Stimulated activated CD8-positive, alpha-beta memory T cell treated with anti-CD3 and anti-CD28 coated beads, Interleukin-7, amount 100 ng/mL, for 24 hours (primary cell): Measurements from ENCODE around the gene ZNF335.
"Not testable (repeated sequence)": the region's sequence is repeated elsewhere in the genome, so short reads cannot be mapped to it uniquely, and the experiment has no call there.

Source experiments
- DNase-seq: peaks from one replicate; pipeline ENCODE4 v3.0.0-alpha.2; 2020; ENCODE audit warnings: low read depth

The ZNF335 gene

DNA sequence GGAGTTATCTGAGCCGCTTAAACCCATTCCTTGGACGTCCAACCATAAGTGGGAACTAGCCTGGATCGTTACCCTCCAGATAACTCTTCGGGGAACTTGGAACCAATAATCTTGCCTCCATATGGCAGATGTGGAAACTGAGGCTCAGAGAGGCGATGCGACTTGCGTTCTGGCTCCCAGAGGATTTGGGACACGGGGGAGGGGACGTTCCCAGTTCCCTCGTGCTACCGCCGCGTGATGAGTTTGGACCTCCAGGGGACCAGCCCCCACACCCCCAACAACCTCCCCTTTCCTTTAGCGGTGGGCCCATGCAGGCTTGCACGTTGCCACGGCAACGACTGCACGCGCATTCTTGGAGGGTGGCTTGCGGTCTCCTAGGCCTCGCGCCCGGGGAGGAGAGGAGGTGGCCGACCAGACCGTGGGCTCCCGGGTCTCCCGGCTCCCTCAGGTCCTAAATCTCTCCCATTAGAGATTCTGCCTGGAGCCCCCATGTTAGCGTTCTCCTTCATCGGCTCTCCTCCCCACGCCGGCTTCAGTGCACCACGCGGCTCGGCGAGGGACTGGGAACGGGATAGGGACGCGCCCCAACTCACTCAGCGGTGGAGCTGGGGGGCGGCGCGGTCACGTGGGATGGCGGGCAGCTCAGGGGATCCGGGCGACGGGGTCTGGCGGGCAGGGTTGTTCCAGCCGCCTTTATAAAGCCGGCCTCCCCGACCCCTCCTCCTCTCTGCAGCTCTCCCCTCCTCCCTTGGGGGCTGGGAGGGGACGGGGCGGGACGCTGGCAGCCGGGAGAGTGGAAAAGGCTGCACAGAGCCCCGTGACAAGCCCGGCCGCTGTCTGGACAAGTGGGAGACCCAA lies 60.3 kb downstream of the ZNF335 start, which contains the start of gene PLTP:
Gene PLTP (minus strand): TSS at position 670 of the 858 bp plus-strand sequence. CDS start 703 bp downstream, outside the sequence.
- no peak for DNase-seq

DNA sequence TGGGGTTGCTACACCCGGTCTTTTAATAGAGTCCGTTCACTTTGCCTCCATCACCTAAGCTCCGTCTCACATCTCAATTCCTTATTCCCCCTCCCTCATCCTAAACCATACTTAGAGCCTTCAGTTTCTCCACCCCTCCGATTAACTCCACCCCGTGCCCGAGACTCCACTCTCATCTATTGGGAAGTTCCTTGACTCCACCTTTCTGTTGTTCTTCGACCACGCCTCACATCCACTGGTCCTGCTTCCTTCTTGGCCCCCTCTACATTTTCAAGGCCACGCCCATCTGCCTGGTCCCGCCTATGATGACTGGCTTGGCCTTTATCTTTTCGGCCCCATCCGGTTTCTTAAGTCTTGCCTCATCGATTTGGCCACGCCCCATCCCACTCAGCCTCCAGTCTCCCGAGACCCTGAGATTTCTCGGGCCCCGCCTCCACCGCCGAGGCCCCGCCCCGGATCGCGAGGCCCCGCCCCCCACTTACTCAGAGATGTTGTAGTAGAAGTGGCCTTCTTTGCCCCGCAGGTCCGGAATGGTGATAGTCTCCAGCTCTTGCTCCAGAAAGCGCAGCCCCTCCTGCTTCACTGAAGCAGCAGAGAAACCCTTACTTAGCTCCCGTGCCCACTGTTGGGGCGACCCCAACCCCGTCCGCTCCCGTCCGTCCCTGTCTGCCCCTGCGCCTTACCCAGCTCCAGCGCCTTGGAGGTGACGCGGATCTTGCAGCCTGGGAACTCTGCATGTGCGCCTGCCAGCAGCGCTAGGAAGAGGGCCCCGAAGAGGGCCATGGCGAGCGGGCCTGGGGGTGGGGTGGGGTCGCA lies 61.1 kb downstream of the ZNF335 start:
- peak; percentile 95 for DNase-seq

DNA sequence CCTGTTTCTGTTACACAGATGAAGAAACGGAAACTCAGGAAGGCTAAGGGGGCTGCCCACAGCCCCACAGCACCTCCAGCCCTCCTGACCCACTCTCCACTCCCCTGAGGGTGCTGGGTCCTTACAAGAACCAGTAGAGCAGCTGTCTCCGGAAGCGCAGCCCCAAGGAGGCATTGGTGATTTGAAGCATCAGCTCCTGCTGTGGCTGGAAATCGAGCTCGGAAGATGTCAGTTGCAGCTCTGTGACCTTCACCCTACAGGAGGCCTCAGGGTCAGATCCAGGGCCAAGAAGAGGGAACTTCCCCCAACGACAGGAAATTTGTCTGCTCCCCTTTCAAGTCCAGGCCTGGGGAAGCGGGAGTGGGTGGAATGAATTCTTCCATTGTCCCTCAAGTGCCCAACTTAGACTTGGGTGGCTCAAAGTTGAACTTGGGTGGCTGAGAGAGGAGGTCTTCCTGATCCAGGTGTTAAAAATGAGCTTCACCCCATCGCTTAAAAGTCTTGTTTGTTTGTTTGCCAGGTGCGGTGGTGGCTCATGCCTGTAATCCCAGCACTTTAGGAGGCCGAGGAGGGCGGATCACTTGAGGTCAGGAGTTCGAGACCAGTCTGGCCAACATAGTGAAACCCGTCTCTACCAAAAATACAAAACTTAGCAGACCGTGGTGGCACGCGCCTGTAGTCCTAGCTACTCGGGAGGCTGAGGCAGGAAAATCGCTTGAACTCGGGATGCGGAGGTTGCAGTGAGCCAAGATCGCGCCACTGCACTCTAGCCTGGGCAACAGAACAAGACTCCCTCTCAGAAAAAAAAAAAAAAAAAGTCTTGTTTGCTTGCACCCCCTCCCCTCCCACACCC lies 62.0 kb downstream of the ZNF335 start:
- no peak for DNase-seq

DNA sequence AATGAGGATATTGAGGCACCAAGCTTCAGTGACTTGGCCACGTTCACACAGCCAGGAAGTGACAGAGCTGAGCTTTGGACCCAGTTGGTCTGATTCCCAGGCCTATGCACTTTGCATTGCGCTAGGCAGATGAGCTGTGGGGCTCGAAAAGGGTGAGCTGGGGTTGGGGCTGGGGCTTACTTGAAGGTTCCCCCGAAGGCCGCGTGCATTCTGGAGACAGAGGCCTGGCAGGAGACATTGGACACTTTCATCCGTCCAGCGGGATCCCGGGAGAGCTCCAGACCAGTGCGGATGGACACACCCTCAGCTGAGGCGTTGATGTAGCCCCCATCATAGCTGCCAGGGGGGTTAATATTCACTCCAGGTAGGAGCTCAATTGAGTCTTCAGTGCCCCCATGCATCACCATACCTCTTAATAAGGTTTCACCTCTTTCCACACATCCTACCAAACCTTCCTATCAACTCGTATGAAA lies 62.6 kb downstream of the ZNF335 start:
- no peak for DNase-seq

DNA sequence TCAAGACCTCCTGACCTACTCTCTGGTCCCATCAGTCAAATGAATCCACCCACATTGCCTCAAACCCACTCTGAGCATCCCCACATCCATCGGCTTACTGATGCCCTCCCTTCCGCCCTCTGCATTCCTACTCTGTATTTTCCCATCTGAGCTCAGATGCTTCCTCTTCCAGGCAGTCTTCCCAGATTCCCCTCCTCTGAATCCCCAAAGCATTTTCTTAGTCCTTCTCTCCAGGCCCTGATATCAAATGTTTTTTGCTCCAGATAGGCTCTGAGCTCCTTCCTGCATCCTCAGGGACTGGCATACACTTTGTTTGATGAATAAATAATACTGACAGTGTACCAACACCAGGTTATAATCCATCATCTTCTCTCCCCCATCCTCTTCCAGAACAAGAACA lies 63.9 kb downstream of the ZNF335 start:
- no peak for DNase-seq

DNA sequence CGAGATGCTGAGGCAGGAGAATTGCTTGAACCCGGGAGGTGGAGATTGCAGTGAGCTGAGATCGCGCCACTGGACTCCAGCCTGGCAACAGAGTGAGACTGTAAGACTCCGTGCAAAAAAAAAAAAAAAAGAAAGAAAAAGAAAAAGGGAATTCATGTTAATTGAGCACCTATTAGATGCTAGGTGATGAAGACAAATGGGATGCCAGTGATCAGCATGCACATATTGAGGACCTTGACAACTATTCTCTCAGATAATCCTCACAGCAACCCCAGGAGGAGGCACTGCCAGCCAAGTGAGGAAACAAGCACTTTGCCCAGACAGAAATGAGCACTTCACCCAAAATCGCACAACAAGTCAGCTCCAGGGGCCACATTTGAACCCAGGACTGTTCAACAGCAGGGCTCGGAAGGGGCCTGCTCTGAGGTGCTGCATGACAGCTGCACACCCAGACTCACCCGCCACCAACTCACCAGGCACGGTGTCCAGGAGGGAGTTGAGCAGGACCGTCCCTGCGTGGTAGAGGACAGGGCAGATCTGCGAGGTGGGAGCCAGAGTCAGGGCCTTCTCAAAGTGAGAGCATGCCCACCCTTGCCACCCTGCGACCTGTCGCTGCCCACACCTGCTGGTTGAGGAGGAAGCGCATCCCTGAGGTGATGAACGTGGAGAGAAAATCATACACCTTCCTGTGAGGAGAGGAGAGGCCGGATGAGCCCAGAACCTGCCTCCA lies 64.6 kb downstream of the ZNF335 start:
- no peak for DNase-seq

DNA sequence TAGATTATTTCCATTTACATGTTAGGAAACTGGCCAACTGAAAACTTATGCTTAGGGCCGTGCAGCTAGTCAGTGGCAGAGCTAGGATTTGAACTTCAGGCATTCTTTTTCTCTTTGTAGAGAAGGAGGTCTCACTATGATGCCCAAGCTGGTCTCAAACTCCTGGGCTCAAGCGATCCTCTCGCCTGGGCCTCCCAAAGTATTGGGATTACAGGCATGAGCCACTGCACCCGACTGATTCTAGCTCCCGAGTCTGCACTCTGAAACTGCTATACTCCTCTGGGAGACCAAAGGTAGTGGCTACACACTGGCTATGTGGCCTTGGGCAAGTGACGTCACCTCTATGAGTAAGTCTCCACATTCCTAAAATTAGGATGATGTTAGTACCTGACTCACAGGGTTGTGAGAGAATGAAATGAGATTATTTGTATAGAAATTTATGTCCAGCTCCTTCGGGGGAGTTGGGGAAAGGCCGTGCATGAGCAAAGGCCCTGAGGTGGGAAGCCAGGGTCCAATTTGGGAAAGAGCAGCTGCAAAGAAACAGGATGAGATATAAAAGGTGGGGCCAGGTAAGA lies 66.4 kb downstream of the ZNF335 start:
- no peak for DNase-seq

DNA sequence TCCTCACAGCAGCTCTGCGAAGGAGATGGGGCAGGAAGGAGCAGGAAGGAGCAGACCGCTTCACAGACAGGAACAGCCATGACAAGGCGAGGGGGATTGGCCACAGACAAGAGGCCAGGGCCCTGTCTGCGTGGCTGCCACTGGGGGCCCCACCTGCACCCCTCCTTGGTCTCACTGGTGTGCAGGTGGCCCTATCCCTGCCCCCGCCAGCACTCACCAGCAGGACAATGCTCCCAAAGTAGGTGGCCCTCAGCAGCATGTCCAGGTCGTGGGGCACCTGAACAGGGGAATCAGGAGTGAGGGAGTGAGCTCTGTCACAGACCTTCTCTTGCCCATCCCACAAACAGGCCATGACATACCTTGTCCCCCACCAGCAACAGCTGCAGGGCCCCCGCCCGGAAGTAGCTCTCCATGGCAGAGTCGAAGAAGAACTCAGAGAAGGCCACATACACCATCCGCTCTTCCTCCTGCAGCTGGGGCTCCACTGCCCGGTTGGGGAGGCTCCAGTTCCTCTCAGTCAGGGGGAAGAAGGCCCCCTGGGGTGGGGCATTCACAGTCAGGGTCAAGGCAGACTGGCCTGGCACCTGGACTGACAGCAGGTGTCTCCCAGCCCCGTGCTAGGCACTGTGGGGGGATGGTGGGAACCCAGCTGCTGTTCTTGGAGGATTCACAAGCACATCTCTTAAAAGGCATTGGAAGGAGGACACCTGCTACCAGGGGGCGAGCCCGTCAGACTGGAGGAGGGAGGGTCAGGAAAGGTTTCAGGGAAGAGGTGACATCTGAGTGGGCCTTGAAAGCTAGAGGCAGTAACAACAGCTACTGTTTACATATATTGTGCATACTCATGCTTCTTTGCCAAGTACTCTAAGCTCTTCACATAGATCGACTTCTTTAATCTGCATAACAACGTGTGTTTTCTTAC lies 67.2 kb downstream of the ZNF335 start:
- DNase-seq, result no peak

DNA sequence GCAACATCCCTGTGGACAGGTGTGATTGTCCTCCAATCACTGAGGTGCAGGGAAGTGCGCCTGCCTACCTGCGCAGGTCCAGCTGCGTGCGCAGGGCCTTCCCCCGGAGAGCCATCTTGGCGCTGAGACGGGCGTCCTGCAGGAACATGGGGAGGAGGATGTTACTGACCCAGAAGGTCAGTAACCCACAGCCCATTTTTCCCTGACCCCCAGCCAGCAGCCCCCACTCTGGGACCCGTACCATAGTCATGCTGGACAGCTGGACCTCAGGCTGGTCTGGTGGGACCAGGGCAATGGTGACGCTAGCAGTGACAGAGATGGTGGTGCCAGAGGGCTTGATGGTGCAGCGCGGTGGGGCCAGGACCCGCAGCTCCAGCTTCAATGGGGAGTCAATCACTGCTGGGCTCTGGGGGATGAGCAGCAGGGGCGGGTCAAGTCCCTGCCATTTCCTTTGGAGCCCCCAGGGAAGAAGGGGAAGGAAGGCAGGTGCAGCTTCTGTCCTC lies 69.8 kb downstream of the ZNF335 start:
- DNase-seq, result no peak

DNA sequence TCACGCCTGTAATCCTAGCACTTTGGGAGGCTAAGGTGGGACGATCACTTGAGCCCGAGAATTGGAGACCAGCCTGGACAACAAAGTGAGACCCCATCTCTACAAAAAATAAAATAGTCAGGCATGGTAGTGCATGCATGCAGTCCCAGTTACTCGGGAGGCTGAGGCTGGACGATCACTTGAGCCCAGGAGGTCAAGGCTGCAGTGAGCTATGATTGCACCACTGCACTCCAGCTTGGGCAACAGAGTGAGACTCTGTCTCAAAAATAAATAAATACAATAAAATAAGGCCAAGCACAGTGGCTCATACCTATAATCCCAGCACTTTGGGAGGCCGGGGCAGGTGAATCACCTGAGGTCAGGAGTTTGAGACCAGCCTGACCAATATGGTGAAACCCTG lies 70.7 kb downstream of the ZNF335 start:
- not testable (repeated sequence) for DNase-seq

DNA sequence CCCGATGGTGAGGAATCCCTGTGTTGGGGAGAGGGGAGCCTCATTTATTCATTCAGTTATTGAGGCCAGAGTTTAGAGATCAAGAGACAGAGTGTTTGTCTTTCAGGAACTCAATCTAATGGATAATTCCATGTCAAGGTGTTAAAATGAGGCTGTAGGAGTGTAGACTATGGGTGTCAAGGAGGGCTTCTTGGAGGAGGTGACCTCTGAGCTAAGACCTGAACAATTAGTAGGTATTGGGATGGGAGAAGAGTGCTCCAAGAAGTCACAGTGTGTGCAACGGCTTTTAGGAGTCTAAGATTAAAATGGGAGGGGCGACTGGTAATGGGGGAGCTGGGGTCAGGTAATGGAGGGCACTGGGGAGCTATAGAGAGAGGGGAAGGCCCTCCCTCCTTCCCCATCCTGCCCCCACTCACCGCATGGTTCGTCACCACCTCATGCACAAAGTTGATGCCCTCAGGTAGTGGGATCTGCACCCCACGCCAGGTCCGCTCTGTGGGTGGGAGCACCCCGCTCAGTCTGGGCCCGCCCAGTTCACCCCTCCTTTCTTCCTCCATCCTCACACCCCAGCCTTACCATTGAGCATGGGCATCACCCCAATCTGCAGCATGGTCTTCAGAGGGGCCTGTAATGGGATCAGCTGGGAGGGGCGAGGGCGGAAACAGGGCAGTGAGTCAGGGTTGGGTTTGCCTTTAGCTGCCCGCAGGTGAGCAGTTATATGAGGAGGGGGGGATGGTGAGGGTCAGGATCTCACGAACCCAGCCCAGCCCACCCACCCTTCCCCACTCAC lies 72.8 kb downstream of the ZNF335 start:
- no peak for DNase-seq
